GM12878 (cell line): Measurements from ENCODE around the gene FAM89A.

Experiments
- CTCF ChIP-seq, 3 experiments: IDR thresholded peaks in 2 of 3; conservative IDR thresholded peaks in 1 of 3; 2 replicates each; pipeline ENCODE4 v1.5.1; 2011; ENCODE audit warnings: low read depth in 3 of 3, low read length in 3 of 3, mild to moderate bottlenecking in 3 of 3, control low read depth in 2 of 3, moderate library complexity in 2 of 3, inconsistent platforms in 1 of 3, mixed read lengths in 1 of 3; ENCODE audit not compliant: control insufficient read depth in 2 of 3, insufficient read depth in 1 of 3; ENCODE audit errors: extremely low read depth in 1 of 3
- ELK1 ChIP-seq: IDR thresholded peaks from 2 replicates; pipeline ENCODE4 v1.6.1; 2012; ENCODE audit warnings: low read depth, low read length, improper control_type of control experiment
- EP300 ChIP-seq, 2 experiments: fragments of 150-350 bp in 1 of 2; IDR thresholded peaks; 2 replicates each; pipeline ENCODE4 v1.6.1; 2011 to 2012; ENCODE audit warnings: low read depth in 2 of 2, low read length in 2 of 2, borderline replicate concordance in 1 of 2, improper control_type of control experiment in 1 of 2, inconsistent platforms in 1 of 2; ENCODE audit not compliant: control insufficient read depth in 1 of 2
- FOXM1 ChIP-seq: IDR thresholded peaks from 2 replicates; pipeline ENCODE4 v1.6.1; 2012; ENCODE audit warnings: low read depth, mild to moderate bottlenecking, inconsistent platforms, low read length, moderate library complexity
- IRF3 ChIP-seq: fragments of 450-650 bp; IDR thresholded peaks from 2 replicates; pipeline ENCODE4 v1.6.1; 2014; ENCODE audit warnings: mild to moderate bottlenecking
- JUNB ChIP-seq: IDR thresholded peaks from 2 replicates; pipeline ENCODE4 v1.6.1; 2016; ENCODE audit warnings: antibody characterized with exemption, mild to moderate bottlenecking
- MYB ChIP-seq: fragments of 150-350 bp; IDR thresholded peaks from 2 replicates; pipeline ENCODE4 v1.6.1; 2014; ENCODE audit warnings: mild to moderate bottlenecking, low read depth, low read length, borderline replicate concordance
- POLR2A ChIP-seq: IDR thresholded peaks from 2 replicates; pipeline ENCODE4 v1.6.1; 2011; ENCODE audit warnings: low read depth, mild to moderate bottlenecking, low read length
- TARDBP ChIP-seq: IDR thresholded peaks from 2 replicates; pipeline ENCODE4 v1.6.1; 2016; ENCODE audit warnings: borderline replicate concordance

GRCh38 chr1:231064418-231064817 lies 24.4 kb upstream of the FAM89A start:
- TF ChIP-seq ELK1 (no peak), MYB (no peak), JUNB (no peak), TARDBP (no peak), CTCF (IDR thresholded peaks at IDR 0.05 in 2 of 3, conservative IDR thresholded peaks at IDR 0.05 in 1 of 3; ENCODE audit: control insufficient read depth in 2 of 3, extremely low read depth in 1 of 3, insufficient read depth in 1 of 3, low read depth in 3 of 3, low read length in 3 of 3) (no peak), POLR2A (no peak), FOXM1 (no peak), IRF3 (no peak), EP300 (IDR thresholded peaks at IDR 0.05; ENCODE audit: borderline replicate concordance in 1 of 2, control insufficient read depth in 1 of 2, low read depth in 2 of 2, low read length in 2 of 2) (no peak)
